Spleen (tissue), 7 donors: ENCODE measurements around the gene TRPM8.

ENCODE experiments used
- CTCF ChIP-seq, 11 experiments: fragments of 200-600 bp in 7 of 11; fragments of 450-650 bp in 4 of 11; sonication (generic) in 4 of 11; IDR thresholded peaks in 8 of 11; conservative IDR thresholded peaks in 3 of 11; 1 replicate in 7 of 11; 2 replicates in 4 of 11; pipeline versions ENCODE4 v1.4.0 to v1.8.0; 2016 to 2021; ENCODE audit warnings: antibody characterized with exemption in 11 of 11, inconsistent platforms in 4 of 11, mild to moderate bottlenecking in 1 of 11
- POLR2A ChIP-seq, 3 donors: fragments of 450-650 bp; IDR thresholded peaks; one replicate each; pipeline ENCODE4 v1.5.1; 2017; ENCODE audit warnings: antibody characterized with exemption in 3 of 3, mild to moderate bottlenecking in 1 of 3
- POLR2AphosphoS5 ChIP-seq, 3 donors: sonication (generic); formaldehyde crosslinking; IDR thresholded peaks; one replicate each; pipeline ENCODE4 v1.5.1; 2017; ENCODE audit warnings: antibody characterized with exemption in 3 of 3
- donor health status: DM: no; HTN: no; CAD: no; lungs with moderate emphysema.
- donor health status: DM: no; HTN: no; CAD: no.
- donor health status: DM: no; HTN: no; CAD: no.

GRCh38 chr2:233934524-233934923, 17.4 kb downstream of the TRPM8 start:
- TF ChIP-seq CTCF (IDR thresholded peaks at IDR 0.05 in 8 of 11, conservative IDR thresholded peaks at IDR 0.05 in 3 of 11) (no peak), POLR2AphosphoS5 (IDR thresholded peaks at IDR 0.05) (no peak), POLR2A (IDR thresholded peaks at IDR 0.05) (no peak)
